Gastroesophageal sphincter (tissue), 3 donors: ENCODE measurements around the gene CSMD2.

Experiments
- POLR2AphosphoS5 ChIP-seq: sonication (generic); formaldehyde crosslinking; IDR thresholded peaks from one replicate; pipeline ENCODE4 v1.6.1; 2017; ENCODE audit warnings: antibody characterized with exemption
- TF ChIP-seq, protein P1 (sequence below), 4 experiments: fragments of 200-600 bp in 2 of 4; fragments of 450-650 bp in 2 of 4; sonication (generic) in 1 of 4; IDR thresholded peaks; one replicate each; pipeline ENCODE4 v1.5.1; 2017 to 2019; ENCODE audit warnings: antibody characterized with exemption in 4 of 4, mild to moderate bottlenecking in 2 of 4, moderate library complexity in 2 of 4

- TF ChIP-seq, protein P1, sequence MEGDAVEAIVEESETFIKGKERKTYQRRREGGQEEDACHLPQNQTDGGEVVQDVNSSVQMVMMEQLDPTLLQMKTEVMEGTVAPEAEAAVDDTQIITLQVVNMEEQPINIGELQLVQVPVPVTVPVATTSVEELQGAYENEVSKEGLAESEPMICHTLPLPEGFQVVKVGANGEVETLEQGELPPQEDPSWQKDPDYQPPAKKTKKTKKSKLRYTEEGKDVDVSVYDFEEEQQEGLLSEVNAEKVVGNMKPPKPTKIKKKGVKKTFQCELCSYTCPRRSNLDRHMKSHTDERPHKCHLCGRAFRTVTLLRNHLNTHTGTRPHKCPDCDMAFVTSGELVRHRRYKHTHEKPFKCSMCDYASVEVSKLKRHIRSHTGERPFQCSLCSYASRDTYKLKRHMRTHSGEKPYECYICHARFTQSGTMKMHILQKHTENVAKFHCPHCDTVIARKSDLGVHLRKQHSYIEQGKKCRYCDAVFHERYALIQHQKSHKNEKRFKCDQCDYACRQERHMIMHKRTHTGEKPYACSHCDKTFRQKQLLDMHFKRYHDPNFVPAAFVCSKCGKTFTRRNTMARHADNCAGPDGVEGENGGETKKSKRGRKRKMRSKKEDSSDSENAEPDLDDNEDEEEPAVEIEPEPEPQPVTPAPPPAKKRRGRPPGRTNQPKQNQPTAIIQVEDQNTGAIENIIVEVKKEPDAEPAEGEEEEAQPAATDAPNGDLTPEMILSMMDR (IDR thresholded peaks at IDR 0.05) = no peak
- no peak for TF ChIP-seq POLR2AphosphoS5
Observed at GRCh38 chr1:33583567-33583966, 581.5 kb downstream of the CSMD2 start.
